Thoracic aorta endothelial cell (primary cell): ENCODE data around the gene ZFP36. TPM values are rescaled to one million over a fixed set of nuclear protein-coding genes. Genes with fewer than 3 reads are reported as not detected.

Source experiments
- small RNA-seq: library from RNA; depleted of rRNA; stranded (forward); fragments of <200 nt; gene quantifications from one replicate; pipeline ENCODE3, GENCODE V24; 2012
- total RNA-seq: library from RNA; depleted of rRNA; stranded (reverse); fragments of >200 nt; gene quantifications from 2 replicates; pipeline ENCODE4 v1.2.3, GENCODE V29; 2012

ZFP36 gene, protein sequence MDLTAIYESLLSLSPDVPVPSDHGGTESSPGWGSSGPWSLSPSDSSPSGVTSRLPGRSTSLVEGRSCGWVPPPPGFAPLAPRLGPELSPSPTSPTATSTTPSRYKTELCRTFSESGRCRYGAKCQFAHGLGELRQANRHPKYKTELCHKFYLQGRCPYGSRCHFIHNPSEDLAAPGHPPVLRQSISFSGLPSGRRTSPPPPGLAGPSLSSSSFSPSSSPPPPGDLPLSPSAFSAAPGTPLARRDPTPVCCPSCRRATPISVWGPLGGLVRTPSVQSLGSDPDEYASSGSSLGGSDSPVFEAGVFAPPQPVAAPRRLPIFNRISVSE
- 2.5 and 3.2 TPM in 2 replicates for total RNA-seq

DNA sequence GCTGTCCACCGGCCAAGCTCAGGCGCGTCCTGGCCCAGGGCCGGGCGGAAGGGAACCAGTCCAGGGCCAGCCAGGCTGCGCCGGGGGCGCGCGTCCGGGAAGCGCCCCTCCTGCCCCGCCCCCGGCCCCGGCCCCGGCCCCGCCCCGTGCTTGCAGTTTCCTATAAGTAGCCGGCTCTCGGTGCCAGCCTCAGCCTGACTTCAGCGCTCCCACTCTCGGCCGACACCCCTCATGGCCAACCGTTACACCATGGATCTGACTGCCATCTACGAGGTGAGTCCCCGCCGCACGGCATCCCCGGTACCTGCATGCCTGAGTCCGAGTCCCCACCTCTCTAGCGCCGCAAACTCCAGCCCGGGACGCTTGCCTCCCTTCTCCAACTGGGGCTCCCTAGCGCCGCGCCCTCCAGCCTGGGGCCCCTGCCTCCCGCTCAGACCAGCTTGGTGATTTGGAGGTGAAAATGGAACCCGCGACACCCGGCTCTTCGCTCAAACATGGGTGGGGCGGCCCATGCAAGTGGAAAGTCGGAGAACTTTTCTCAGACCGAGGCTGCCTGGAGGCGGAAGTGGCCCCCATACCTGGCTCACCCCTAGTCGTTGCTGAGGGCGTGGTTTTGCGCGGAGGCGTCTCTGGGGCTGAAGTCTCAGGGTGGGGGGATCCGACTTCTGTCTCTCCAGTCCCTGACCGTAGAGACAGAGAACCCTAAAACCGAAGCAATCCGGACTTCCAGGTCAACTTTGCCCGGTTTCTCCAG, at the start of gene ZFP36:
Gene ZFP36 (plus strand): TSS at position 192 of the 754 bp plus-strand sequence. CDS start 58 bp downstream, at position 250.

DNA sequence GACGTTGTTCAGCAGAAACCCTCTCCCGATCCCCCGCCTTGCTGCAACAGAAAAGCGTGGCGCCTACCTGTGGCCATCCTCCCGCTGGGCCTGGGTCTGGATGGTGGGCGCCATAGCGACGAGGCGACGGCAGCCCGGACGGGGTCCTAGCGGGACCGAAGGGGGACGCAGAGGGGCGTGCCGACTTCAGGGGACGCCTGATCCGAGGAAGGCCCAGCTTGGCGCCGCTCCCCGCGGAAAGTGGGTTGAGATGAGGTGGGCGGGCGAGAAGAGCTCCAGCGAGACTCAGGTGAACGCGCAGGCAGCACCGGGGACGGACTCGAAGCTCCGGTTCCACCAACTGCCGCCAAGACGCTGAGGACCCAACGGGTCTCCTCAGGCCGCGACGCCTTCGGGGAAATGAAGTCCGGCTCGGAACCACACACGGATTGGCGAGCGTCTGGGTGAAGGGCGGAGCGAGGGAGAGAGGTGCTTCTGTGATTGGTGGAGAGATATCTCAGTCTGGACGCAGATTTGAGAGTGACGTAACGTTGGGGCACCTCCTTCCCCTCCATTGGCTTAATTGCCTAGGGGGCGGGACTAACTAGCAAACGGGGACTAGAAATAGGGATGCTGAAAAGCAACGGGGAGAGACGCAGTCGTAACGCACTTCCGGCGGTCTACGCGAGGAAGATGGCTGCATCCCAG, 15.8 kb upstream of the ZFP36 start, which contains the start of the genes MED29 and PAF1:
Gene MED29 (plus strand): TSS at position 628 of the 687 bp plus-strand sequence. CDS start 45 bp downstream, at position 673.
Gene PAF1 (minus strand): TSS at position 356 of the 687 bp plus-strand sequence. CDS start 242 bp downstream, at position 114.

DNA sequence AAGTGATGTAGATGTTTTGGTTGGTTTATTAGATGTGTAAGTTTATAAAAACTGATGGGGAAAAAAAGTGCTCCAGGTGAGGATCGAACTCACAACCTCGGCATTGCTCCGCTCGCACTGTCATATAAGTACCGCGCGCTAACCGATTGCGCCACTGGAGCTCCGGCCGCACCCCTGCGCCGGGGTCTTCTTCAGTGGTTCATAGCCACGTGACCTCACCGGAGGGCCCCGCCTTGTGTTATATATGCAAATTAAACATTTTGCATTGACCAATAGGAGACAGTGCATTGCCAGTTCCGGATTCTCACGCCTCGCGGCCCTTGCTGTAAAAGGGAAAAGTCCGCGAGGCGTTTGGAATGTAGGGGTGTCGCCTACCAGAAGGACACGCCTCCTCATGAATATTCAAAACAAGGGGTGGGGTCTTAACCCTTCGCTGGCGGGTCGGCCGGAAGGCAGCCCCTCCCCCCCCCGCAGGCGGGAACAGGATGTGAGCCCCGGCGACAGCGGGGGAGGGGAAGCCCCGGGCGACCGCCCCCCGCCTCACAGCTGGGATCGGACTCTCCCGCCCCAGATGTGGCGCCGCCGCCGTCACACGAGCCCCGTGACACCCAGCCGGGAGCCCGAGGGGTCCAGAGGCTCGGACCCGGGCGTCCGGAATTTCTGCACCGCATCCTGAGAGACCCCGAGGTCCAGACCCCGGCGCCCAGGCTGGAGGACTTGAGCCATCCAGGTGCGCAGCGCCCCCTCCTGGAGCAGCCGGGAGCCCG, 5.6 kb downstream of the ZFP36 start, which contains the start of gene PLEKHG2:
Gene PLEKHG2 (plus strand): TSS at position 570 of the 767 bp plus-strand sequence. CDS start 1,418 bp downstream, outside the sequence.

DNA sequence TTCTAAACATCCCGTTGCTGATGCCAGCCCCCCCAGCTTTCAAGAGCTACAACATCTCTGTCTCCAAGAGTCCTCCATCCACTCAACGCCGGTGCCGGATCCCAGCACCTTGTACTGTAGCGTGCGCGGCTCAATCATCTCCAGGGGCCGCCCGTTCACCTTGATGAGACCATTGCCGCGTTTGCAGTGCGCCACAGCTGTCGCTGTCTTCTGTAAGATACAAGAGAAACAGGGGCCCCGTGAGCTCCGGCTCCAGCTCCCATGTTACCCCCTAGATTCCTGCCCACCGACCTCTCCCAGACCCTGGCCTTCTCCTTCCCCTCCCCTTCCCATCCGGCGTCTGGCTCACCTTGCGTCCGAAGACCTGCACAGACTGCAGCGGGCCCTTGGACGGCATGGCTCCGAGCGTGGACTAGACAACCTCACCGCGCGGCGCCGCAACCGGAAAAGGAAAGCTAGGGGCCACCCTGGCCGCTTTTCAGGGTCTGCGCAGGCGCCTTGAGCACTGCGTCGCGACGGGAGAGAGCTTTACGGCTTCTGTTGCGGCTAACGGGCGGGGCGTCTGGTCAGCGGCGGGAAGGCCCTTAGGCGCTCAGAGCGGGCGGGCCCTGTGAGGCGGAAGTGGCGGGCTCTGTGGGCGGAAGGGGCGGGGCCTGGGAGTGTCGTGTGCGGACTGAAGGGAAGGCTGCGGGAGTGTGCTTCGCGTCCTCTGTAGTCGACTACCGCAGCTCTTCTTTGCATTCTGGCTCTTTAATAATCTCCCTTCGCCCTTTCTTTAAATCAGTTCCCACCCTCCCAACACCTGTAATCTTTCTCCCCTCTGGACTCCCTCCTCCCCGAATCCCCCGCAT, 29.1 kb downstream of the ZFP36 start, which contains the start of gene RPS16:
Gene RPS16 (minus strand): TSS at position 451 of the 851 bp plus-strand sequence. CDS start 54 bp downstream, at position 397.

DNA sequence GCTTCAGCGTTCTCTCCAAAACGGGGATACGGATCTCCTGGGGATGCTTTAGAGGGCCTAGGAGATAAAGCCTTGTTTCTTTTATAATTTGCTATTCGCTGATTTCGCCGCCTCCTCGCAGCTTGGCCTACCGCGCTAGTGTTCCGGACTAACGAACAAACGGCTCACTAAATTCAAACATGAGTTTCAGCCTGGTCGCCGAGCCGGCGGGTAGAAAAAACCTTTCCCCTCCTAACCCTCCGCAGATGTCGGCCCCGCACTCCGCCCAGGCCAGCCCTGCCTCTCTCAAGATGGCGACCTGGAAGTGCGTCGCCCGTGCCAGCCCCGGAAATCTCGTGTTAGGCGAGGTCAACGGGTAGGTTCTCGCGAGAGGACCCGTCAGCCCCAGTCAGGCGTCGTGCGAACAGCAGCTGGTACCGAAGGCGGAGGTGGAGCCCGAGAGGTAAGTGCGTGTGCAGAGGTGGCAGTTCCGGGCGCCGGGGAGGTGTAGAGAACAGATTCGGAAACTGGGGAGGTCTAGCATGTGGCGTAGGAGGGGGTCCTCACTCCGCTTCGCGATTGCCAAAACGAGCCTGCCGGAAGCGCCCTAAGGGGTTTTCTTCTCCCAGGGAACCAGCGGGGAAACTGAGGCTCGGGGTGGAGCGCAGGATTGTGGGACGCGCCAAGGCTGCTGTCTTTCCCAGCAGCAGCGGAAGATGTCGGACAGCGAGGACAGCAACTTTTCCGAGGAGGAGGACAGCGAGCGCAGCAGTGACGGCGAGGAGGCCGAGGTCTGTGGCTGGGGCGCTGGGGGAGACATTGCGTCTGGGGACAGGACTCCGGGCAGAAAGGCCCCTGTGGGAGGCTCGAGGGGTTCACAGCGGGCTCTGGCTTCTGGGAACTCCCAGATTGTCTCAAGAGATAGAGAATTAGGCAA, 38.8 kb downstream of the ZFP36 start, which contains the start of gene SUPT5H:
Gene SUPT5H (plus strand): TSS at position 387 of the 916 bp plus-strand sequence. CDS start 309 bp downstream, at position 696.

Small RNAs within 50 kb of the gene (small RNA-seq; reads per million reads assigned to genes)
- gene MIR4530 (not detected), gene RN7SL566P (not detected)

Other genes starting within 250 kb of the ZFP36 start
- gene NCCRP1, start 209.9 kb upstream of the ZFP36 start, total RNA-seq = not detected in 2 replicates
- not detected in 2 replicates for gene SYCN, start 202.6 kb upstream of the ZFP36 start, total RNA-seq
- not detected in 2 replicates for gene IFNL3, start 161.8 kb upstream of the ZFP36 start, total RNA-seq
- gene IFNL4, start 158.0 kb upstream of the ZFP36 start, total RNA-seq = not detected in 2 replicates
- not detected in 2 replicates for gene IFNL2, start 138.5 kb upstream of the ZFP36 start, total RNA-seq
- gene IFNL1, start 110.4 kb upstream of the ZFP36 start, total RNA-seq = not detected in 2 replicates
- gene LRFN1, start 86.0 kb upstream of the ZFP36 start, total RNA-seq = 0.27 and 0.43 TPM in 2 replicates
- gene GMFG, start 70.8 kb upstream of the ZFP36 start, total RNA-seq = 23.1 and 41.3 TPM in 2 replicates
- gene SAMD4B, start 64.4 kb upstream of the ZFP36 start, total RNA-seq = 36.8 and 59.8 TPM in 2 replicates
- 28.9 and 33.6 TPM in 2 replicates for gene PAF1, start 15.7 kb upstream of the ZFP36 start, total RNA-seq
- gene MED29, start 15.5 kb upstream of the ZFP36 start, total RNA-seq = 17.4 and 19.6 TPM in 2 replicates
- 20.9 and 27.1 TPM in 2 replicates for gene PLEKHG2, start 5.8 kb downstream of the ZFP36 start, total RNA-seq
- gene RPS16, start 29.1 kb downstream of the ZFP36 start, total RNA-seq = 132 and 183 TPM in 2 replicates
- gene SUPT5H, start 38.7 kb downstream of the ZFP36 start, total RNA-seq = 91.4 and 117 TPM in 2 replicates
- 69.2 and 79.4 TPM in 2 replicates for gene TIMM50, start 74.0 kb downstream of the ZFP36 start, total RNA-seq
- gene DLL3, start 92.1 kb downstream of the ZFP36 start, total RNA-seq = 0.43 and 0.66 TPM in 2 replicates
- not detected in 2 replicates for gene SELENOV, start 108.3 kb downstream of the ZFP36 start, total RNA-seq
- gene EID2B, start 126.0 kb downstream of the ZFP36 start, total RNA-seq = 3.2 and 4.4 TPM in 2 replicates
- gene EID2, start 133.3 kb downstream of the ZFP36 start, total RNA-seq = 10.8 and 13.1 TPM in 2 replicates
- not detected in 2 replicates for gene LGALS13, start 195.7 kb downstream of the ZFP36 start, total RNA-seq
- gene LGALS16, start 249.1 kb downstream of the ZFP36 start, total RNA-seq = not detected in 2 replicates